Smooth muscle cell (in vitro differentiated cells): Measurements from ENCODE around the gene TUBA8. TPM values are rescaled to one million over a fixed set of nuclear protein-coding genes. Genes with fewer than 3 reads are reported as not detected.

ENCODE experiments used
- DNase-seq: peaks from one replicate; lab custom pipeline; 2025; ENCODE audit not compliant: unreplicated experiment; lab: John Stamatoyannopoulos, UW
- H2AFZ ChIP-seq: fragments of 200-600 bp; sonication (generic); 2 replicates; pipeline ENCODE4 v1.6.0; 2016; ENCODE audit warnings: antibody characterized with exemption, low read depth, mild to moderate bottlenecking
- H3F3A ChIP-seq: fragments of 200-600 bp; sonication (generic); 2 replicates; pipeline ENCODE4 v1.6.0; 2017; ENCODE audit warnings: antibody characterized with exemption, low read depth
- H3K27ac ChIP-seq: fragments of 200-600 bp; sonication (generic); 2 replicates; pipeline ENCODE4 v1.5.1; 2016; ENCODE audit warnings: low read depth, mild to moderate bottlenecking
- H3K27me3 ChIP-seq: fragments of 200-600 bp; sonication (generic); 2 replicates; pipeline ENCODE4 v1.6.1; 2016; ENCODE audit warnings: low read depth, mild to moderate bottlenecking
- H3K36me3 ChIP-seq: fragments of 200-600 bp; sonication (generic); 2 replicates; pipeline ENCODE4 v1.5.1; 2016; ENCODE audit warnings: low read depth
- H3K4me1 ChIP-seq: fragments of 200-600 bp; sonication (generic); 2 replicates; pipeline ENCODE4 v1.5.1; 2016; ENCODE audit warnings: low read depth
- H3K4me2 ChIP-seq: fragments of 200-600 bp; sonication (generic); 2 replicates; pipeline ENCODE4 v1.6.0; 2016; ENCODE audit warnings: mild to moderate bottlenecking
- H3K4me3 ChIP-seq: fragments of 200-600 bp; sonication (generic); 2 replicates; pipeline ENCODE4 v1.5.1; 2016; ENCODE audit warnings: mild to moderate bottlenecking
- H3K79me2 ChIP-seq: fragments of 200-600 bp; sonication (generic); 2 replicates; pipeline ENCODE4 v1.6.0; 2016; ENCODE audit warnings: low read depth, mild to moderate bottlenecking
- H3K9ac ChIP-seq: fragments of 200-600 bp; sonication (generic); 2 replicates; pipeline ENCODE4 v1.6.0; 2016; ENCODE audit warnings: low read depth
- H3K9me3 ChIP-seq: fragments of 200-600 bp; sonication (generic); replicated peaks from 2 replicates; pipeline ENCODE4 v1.5.1; 2016; ENCODE audit warnings: low read depth
- H4K20me1 ChIP-seq: fragments of 200-600 bp; sonication (generic); 2 replicates; pipeline ENCODE4 v1.6.0; 2016; ENCODE audit warnings: low read depth
- CTCF ChIP-seq: fragments of 200-600 bp; sonication (generic); IDR thresholded peaks from 2 replicates; pipeline ENCODE4 v1.5.1; 2017; ENCODE audit warnings: borderline replicate concordance, mild to moderate bottlenecking, antibody characterized with exemption; ENCODE audit not compliant: insufficient read depth, poor library complexity, severe bottlenecking
- WGBS: methylation state at CpG from one replicate; pipeline ENCODE4 v1.1.7; 2016; ENCODE audit warnings: low lambda C conversion rate; 5-methylcytosine and 5-hydroxymethylcytosine counted together
- polyA plus RNA-seq: library from polyadenylated mRNA; unstranded; fragments of >200 nt; fragmentation: Nextera tagmentation; extraction: Ambion mirVana; gene quantifications from 2 replicates; pipeline ENCODE4 v1.2.1, GENCODE V29; 2016
- total RNA-seq: library from RNA; depleted of rRNA; stranded (reverse); fragments of >200 nt; gene quantifications from 2 replicates; pipeline ENCODE4 v1.2.3, GENCODE V29; 2014

The TUBA8 gene
- total and polyA plus RNA-seq, 2 experiments from 2014 or later: 0.40 to 0.55 TPM

GRCh38 chr22:18108187-18108586, 2.4 kb upstream of the TUBA8 start:
- Histone ChIP-seq H2AFZ (no peak overlapping the region), H3K4me2 (no peak overlapping the region), H3K9me3 (no peaks in the 10 kb centered on the region), H4K20me1 (peaks cover 4% of the 10 kb centered on the region), H3F3A (no peaks in the 10 kb centered on the region), H3K4me3 (no peak overlapping the region), H3K9ac (no peak overlapping the region), H3K79me2 (no peaks in the 10 kb centered on the region), H3K36me3 (no peaks in the 10 kb centered on the region), H3K27ac (no peak overlapping the region), H3K4me1 (peaks cover 4% of the 10 kb centered on the region), H3K27me3 (peaks cover 43% of the 10 kb centered on the region)
- 93% methylated on average over 3 of the region's 3 CpGs for WGBS
- no peak for TF ChIP-seq CTCF
- DNase-seq: no peak

GRCh38 chr22:18109410-18110193, 1.0 kb upstream of the TUBA8 start:
- H3K4me2 ChIP-seq: peak overlapping the region; percentile 88

GRCh38 chr22:18110954-18111758, 547 bp downstream of the TUBA8 start:
- Histone ChIP-seq H3K4me1 (peaks cover 4% of the 10 kb centered on the region), H3K27me3 (peaks cover 44% of the 10 kb centered on the region), H3K27ac (no peak overlapping the region), H3F3A (no peaks in the 10 kb centered on the region), H3K9me3 (no peaks in the 10 kb centered on the region), H3K4me2 (peak overlapping the region; percentile 88), H3K36me3 (no peaks in the 10 kb centered on the region), H3K9ac (no peak overlapping the region), H2AFZ (no peak overlapping the region), H3K79me2 (no peaks in the 10 kb centered on the region), H3K4me3 (peak overlapping the region; percentile 49), H4K20me1 (peaks cover 4% of the 10 kb centered on the region)
- DNase-seq: no peak
- 45% methylated on average over 36 of the region's 39 CpGs for WGBS
- no peak for TF ChIP-seq CTCF

More at GRCh38 chr22:18109410-18110193, 1.0 kb upstream of the TUBA8 start:
- H4K20me1 ChIP-seq: peaks cover 4% of the 10 kb centered on the region
- H3K4me1 ChIP-seq: peaks cover 4% of the 10 kb centered on the region
- WGBS: 70% methylated on average over 14 of the region's 14 CpGs
- H3K27ac ChIP-seq: no peak overlapping the region
- no peak overlapping the region for H3K9ac ChIP-seq
- no peaks in the 10 kb centered on the region for H3K9me3 ChIP-seq
- no peak for TF ChIP-seq CTCF
- peak overlapping the region; percentile 49 for H3K4me3 ChIP-seq
- peaks cover 44% of the 10 kb centered on the region for H3K27me3 ChIP-seq
- H2AFZ ChIP-seq: no peak overlapping the region
- no peaks in the 10 kb centered on the region for H3K79me2 ChIP-seq
- no peaks in the 10 kb centered on the region for H3K36me3 ChIP-seq
- no peaks in the 10 kb centered on the region for H3F3A ChIP-seq
- no peak for DNase-seq
